Gastroesophageal sphincter (tissue), 4 donors: Measurements from ENCODE around the gene LIPE. TPM values are rescaled to one million over a fixed set of nuclear protein-coding genes. Genes with fewer than 3 reads are reported as not detected.

Experiments used
- ATAC-seq: fragments of 150-250 bp; one replicate; pipeline ENCODE4 v1.9.1; 2016; ENCODE audit warnings: mild to moderate bottlenecking, moderate library complexity
- H3K27ac ChIP-seq, 4 donors: fragments of 200-600 bp; sonication (generic) in 3 of 4; 1 replicate in 3 of 4; 2 replicates in 1 of 4; pipeline ENCODE4 v1.5.1; 2016 to 2019
- H3K27me3 ChIP-seq: fragments of 200-600 bp; sonication (generic); one replicate; pipeline ENCODE4 v1.5.1; 2019
- H3K36me3 ChIP-seq, 2 donors: fragments of 200-600 bp; sonication (generic); one replicate each; pipeline ENCODE4 v1.5.1; 2019; ENCODE audit warnings: control low read depth in 1 of 2
- H3K4me1 ChIP-seq, 3 donors: fragments of 200-600 bp; sonication (generic); 1 replicate in 2 of 3; 2 replicates in 1 of 3; pipeline ENCODE4 v1.5.1; 2016 to 2019; ENCODE audit warnings: control low read depth in 2 of 3
- H3K4me3 ChIP-seq, 2 donors: fragments of 200-600 bp; sonication (generic); one replicate each; pipeline ENCODE4 v1.5.1; 2019; ENCODE audit warnings: mild to moderate bottlenecking in 1 of 2, moderate library complexity in 1 of 2
- H3K9me3 ChIP-seq, 3 donors: fragments of 200-600 bp; sonication (generic); one replicate each; pipeline ENCODE4 v1.5.1; 2017 to 2019; ENCODE audit warnings: control low read depth in 2 of 3
- CTCF ChIP-seq, 4 experiments: fragments of 200-600 bp in 2 of 4; fragments of 450-650 bp in 2 of 4; sonication (generic) in 1 of 4; IDR thresholded peaks; one replicate each; pipeline ENCODE4 v1.5.1; 2017 to 2019; ENCODE audit warnings: antibody characterized with exemption in 4 of 4, mild to moderate bottlenecking in 2 of 4, moderate library complexity in 2 of 4
- EP300 ChIP-seq: sonication (generic); formaldehyde crosslinking; IDR thresholded peaks from one replicate; pipeline ENCODE4 v1.6.1; 2017; ENCODE audit warnings: antibody characterized with exemption, mild to moderate bottlenecking
- POLR2A ChIP-seq, 2 donors: fragments of 450-650 bp; IDR thresholded peaks; one replicate each; pipeline ENCODE4 v1.6.1; 2017; ENCODE audit warnings: antibody characterized with exemption in 2 of 2, mild to moderate bottlenecking in 2 of 2, moderate library complexity in 1 of 2
- POLR2AphosphoS5 ChIP-seq: sonication (generic); formaldehyde crosslinking; IDR thresholded peaks from one replicate; pipeline ENCODE4 v1.6.1; 2017; ENCODE audit warnings: antibody characterized with exemption
- WGBS, 2 donors: methylation state at CpG; one replicate each; pipeline ENCODE4 v1.1.5; 2018; ENCODE audit warnings: low coverage in 1 of 2; 5-methylcytosine and 5-hydroxymethylcytosine counted together
- total RNA-seq, 4 donors: library from RNA; depleted of rRNA; stranded (reverse); fragments of >200 nt; gene quantifications; one replicate each; pipeline ENCODE4 v1.1.0, GENCODE V29; 2016

LIPE gene
- total RNA-seq, 4 donors from 2014 or later = 3.4 to 15.3 (median 6.6) TPM

DNA sequence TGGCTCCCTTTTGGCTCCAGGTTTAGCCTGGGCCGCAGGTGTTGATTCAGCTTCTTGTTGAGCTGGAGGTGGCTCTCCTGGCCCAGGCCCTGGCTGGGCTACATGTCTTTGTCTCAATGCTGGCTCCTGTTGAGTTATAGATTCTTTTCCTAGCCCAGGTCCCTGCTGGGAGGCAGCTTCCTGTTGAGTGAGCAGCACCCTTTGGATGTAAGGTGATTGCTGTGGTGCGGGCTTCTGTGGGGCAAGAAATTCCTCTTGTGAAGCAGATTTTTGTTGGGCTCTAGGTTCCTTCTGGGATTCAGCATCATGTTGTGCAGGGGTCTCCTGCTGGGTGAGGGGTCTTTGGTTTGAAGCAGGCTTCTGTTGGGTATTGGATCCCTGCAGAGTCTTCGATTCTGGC is 545 bp downstream of the LIPE start:
- Histone ChIP-seq H3K27ac (no peak overlapping the region), H3K4me3 (no peak overlapping the region), H3K9me3 (no peaks in the 10 kb centered on the region), H3K27me3 (peaks cover 11% of the 10 kb centered on the region), H3K4me1 (peaks cover 0 to 26% (median 5%) of the 10 kb centered on the region in 3 donors), H3K36me3 (no peaks in the 10 kb centered on the region)
- TF ChIP-seq CTCF (IDR thresholded peaks at IDR 0.05) = no peak
- TF ChIP-seq POLR2AphosphoS5 = no peak
- no peak for TF ChIP-seq POLR2A (IDR thresholded peaks at IDR 0.05)
- WGBS, 2 donors = 60 to 90% methylated on average over 1 to 2 of the region's 3 CpGs
- ATAC-seq = no peak

GRCh38 chr19:42424712-42425131 is 2.5 kb downstream of the LIPE start:
- Histone ChIP-seq H3K9me3 (no peaks in the 10 kb centered on the region), H3K27ac (no peak overlapping the region), H3K36me3 (no peaks in the 10 kb centered on the region), H3K4me3 (no peak overlapping the region), H3K27me3 (peaks cover 11% of the 10 kb centered on the region), H3K4me1 (peaks cover 0 to 26% (median 5%) of the 10 kb centered on the region in 3 donors)
- TF ChIP-seq CTCF (IDR thresholded peaks at IDR 0.05) (no peak), POLR2AphosphoS5 (no peak), EP300 (no peak), POLR2A (IDR thresholded peaks at IDR 0.05) (no peak)
- 82% methylated on average over 4 of the region's 13 CpGs; no CpG with 5 or more reads in 1 of the 2 donors for WGBS, 2 donors
- ATAC-seq = no peak

- 60% methylated on average over 1 of the region's 15 CpGs; no CpG with 5 or more reads in 1 of the 2 donors for WGBS, 2 donors
- peak overlapping the region in 1 of 2 donors; percentile 67 for H3K4me3 ChIP-seq
- no peaks in the 10 kb centered on the region for H3K36me3 ChIP-seq
- no peaks in the 10 kb centered on the region for H3K9me3 ChIP-seq
- H3K4me1 ChIP-seq = peaks cover 0 to 26% (median 5%) of the 10 kb centered on the region in 3 donors
- ATAC-seq = no peak
- TF ChIP-seq POLR2A (IDR thresholded peaks at IDR 0.05) (no peak), EP300 (no peak), CTCF (IDR thresholded peaks at IDR 0.05) (no peak), POLR2AphosphoS5 (no peak)
- H3K27ac ChIP-seq = peak overlapping the region in 3 of 4 donors; percentile 68 to 82 (median 77)
- peaks cover 11% of the 10 kb centered on the region for H3K27me3 ChIP-seq
Observed at GRCh38 chr19:42424345-42424707, 2.9 kb downstream of the LIPE start.

DNA sequence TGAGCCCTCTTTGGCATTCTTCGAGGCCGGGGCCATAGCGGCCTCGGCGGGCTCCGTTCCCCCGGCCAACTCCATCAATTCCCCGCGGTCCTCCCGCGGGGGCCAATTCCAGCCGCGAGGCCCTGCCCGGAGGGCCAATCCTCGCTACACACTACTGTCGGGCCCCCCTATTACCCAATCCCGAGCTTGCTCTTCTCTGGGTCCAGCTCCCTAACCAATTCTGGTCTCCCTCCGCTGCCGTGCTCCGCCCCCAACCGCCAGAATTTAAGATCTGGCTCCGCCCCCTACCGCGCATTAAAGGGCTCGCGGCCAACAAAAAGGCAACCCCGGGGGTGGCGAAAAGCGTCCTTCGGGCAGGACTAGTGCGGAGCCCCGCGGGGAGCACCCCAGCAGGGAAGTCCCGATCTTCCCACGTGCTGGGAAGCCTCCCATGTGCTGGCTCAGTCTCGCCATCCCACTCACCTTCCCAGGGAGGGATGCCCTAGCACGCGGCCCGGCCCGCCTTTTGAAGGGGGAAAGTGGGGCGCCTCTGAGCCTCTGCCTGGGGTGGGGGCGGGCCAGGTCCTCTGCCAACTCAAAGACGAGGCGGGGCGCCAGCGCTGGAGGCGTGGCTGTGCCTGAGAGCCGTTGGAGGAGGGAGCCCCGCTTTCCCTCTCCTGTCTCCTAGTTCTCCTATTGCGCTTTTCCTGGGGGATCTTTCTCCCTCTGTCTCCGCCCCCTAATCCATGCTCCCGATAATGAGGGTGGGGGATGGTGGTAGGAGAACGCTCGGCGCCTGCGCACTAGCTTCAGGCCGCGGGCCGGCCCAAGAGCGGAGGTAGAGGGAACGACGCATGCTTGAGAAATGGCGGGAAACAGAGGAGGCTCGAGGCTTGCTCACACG is 3.5 kb downstream of the LIPE start:
- Histone ChIP-seq H3K27ac (peak overlapping the region in 3 of 4 donors; percentile 68 to 82 (median 77)), H3K27me3 (peaks cover 11% of the 10 kb centered on the region), H3K4me3 (peak overlapping the region; percentile 38 to 67), H3K9me3 (no peaks in the 10 kb centered on the region), H3K4me1 (peaks cover 0 to 26% (median 5%) of the 10 kb centered on the region in 3 donors), H3K36me3 (no peaks in the 10 kb centered on the region)
- whole genome bisulfite sequencing, 2 donors = 0% methylated on average over 6 of the region's 65 CpGs; no CpG with 5 or more reads in 1 of the 2 donors
- ATAC-seq = peak; percentile 97
- TF ChIP-seq EP300 (no peak), POLR2A (IDR thresholded peaks at IDR 0.05) (no peak), POLR2AphosphoS5 (peak; percentile 22)

GRCh38 chr19:42422901-42423461 is 4.2 kb downstream of the LIPE start:
- ATAC-seq = peak; percentile 46
- TF ChIP-seq POLR2AphosphoS5 (no peak), CTCF (IDR thresholded peaks at IDR 0.05) (no peak), EP300 (no peak), POLR2A (IDR thresholded peaks at IDR 0.05) (no peak)

More at GRCh38 chr19:42422901-42423461, 4.2 kb downstream of the LIPE start:
- H3K27ac ChIP-seq = peak overlapping the region in 3 of 4 donors; percentile 68 to 82 (median 77)
- WGBS, 2 donors = 0 to 10% methylated on average over 3 to 6 of the region's 38 CpGs
- H3K4me3 ChIP-seq = peak overlapping the region; percentile 38 to 67
- H3K9me3 ChIP-seq = no peaks in the 10 kb centered on the region
- H3K27me3 ChIP-seq = peaks cover 11% of the 10 kb centered on the region
- peaks cover 0 to 26% (median 5%) of the 10 kb centered on the region in 3 donors for H3K4me1 ChIP-seq
- H3K36me3 ChIP-seq = no peaks in the 10 kb centered on the region
